Thoracic aorta (tissue), 2 donors: Measurements from ENCODE around the gene DYRK1A. TPM values are rescaled to one million over a fixed set of nuclear protein-coding genes. Genes with fewer than 3 reads are reported as not detected.

ENCODE experiments used
- ATAC-seq: fragments of 150-250 bp; one replicate; pipeline ENCODE4 v1.8.0; 2017; ENCODE audit warnings: low read depth; ENCODE audit not compliant: insufficient number of reproducible peaks, low FRiP score
- DNase-seq: peaks from one replicate; pipeline ENCODE4 v3.0.0-alpha.2; 2020; ENCODE audit warnings: low spot score
- H3K27ac ChIP-seq, 2 donors: fragments of 200-600 bp; sonication (generic); 1 replicate in 1 of 2; 2 replicates in 1 of 2; pipeline ENCODE4 v1.5.1; 2016; ENCODE audit warnings: mild to moderate bottlenecking in 2 of 2, moderate library complexity in 2 of 2
- H3K27me3 ChIP-seq: fragments of 200-600 bp; sonication (generic); replicated peaks from 2 replicates; pipeline ENCODE4 v1.6.0; 2016; ENCODE audit warnings: mild to moderate bottlenecking; ENCODE audit not compliant: insufficient read depth
- H3K36me3 ChIP-seq: fragments of 200-600 bp; sonication (generic); one replicate; pipeline ENCODE4 v1.5.1; 2016
- H3K4me1 ChIP-seq, 2 donors: fragments of 200-600 bp; sonication (generic); 1 replicate in 1 of 2; 2 replicates in 1 of 2; pipeline versions ENCODE4 v1.5.1 to v1.6.0; 2016; ENCODE audit warnings: low read depth in 2 of 2, mild to moderate bottlenecking in 1 of 2; ENCODE audit not compliant: control insufficient read depth in 1 of 2
- H3K4me3 ChIP-seq: fragments of 200-600 bp; sonication (generic); 2 replicates; pipeline ENCODE4 v1.5.1; 2016; ENCODE audit warnings: mild to moderate bottlenecking
- H3K9me3 ChIP-seq: fragments of 200-600 bp; sonication (generic); 2 replicates; pipeline ENCODE4 v1.5.1; 2016
- total RNA-seq, 2 donors: library from RNA; depleted of rRNA; stranded (reverse); fragments of >200 nt; gene quantifications; one replicate each; pipeline versions ENCODE4 v1.1.0 to v1.2.3, GENCODE V29; 2016
- TF ChIP-seq, protein P1 (sequence below): fragments of 200-600 bp; sonication (generic); IDR thresholded peaks from one replicate; pipeline ENCODE4 v1.5.1; 2019; ENCODE audit warnings: antibody characterized with exemption

The DYRK1A gene
- total RNA-seq, 2 donors from 2014 or later, result 77.2 to 93.8 TPM

GRCh38 chr21:37459575-37459974, 93.0 kb downstream of the DYRK1A start:
- Histone ChIP-seq H3K27me3 (no peaks in the 10 kb centered on the region), H3K4me1 (peaks cover 59 to 83% of the 10 kb centered on the region in 2 donors), H3K36me3 (no peaks in the 10 kb centered on the region), H3K4me3 (no peak overlapping the region), H3K27ac (no peak overlapping the region), H3K9me3 (no peaks in the 10 kb centered on the region)
- TF ChIP-seq, protein P1, sequence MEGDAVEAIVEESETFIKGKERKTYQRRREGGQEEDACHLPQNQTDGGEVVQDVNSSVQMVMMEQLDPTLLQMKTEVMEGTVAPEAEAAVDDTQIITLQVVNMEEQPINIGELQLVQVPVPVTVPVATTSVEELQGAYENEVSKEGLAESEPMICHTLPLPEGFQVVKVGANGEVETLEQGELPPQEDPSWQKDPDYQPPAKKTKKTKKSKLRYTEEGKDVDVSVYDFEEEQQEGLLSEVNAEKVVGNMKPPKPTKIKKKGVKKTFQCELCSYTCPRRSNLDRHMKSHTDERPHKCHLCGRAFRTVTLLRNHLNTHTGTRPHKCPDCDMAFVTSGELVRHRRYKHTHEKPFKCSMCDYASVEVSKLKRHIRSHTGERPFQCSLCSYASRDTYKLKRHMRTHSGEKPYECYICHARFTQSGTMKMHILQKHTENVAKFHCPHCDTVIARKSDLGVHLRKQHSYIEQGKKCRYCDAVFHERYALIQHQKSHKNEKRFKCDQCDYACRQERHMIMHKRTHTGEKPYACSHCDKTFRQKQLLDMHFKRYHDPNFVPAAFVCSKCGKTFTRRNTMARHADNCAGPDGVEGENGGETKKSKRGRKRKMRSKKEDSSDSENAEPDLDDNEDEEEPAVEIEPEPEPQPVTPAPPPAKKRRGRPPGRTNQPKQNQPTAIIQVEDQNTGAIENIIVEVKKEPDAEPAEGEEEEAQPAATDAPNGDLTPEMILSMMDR, result no peak
- no peak for DNase-seq
- no peak for ATAC-seq

- Histone ChIP-seq H3K4me3 (no peak overlapping the region), H3K4me1 (peaks cover 52 to 83% of the 10 kb centered on the region in 2 donors), H3K9me3 (no peaks in the 10 kb centered on the region), H3K36me3 (no peaks in the 10 kb centered on the region), H3K27me3 (no peaks in the 10 kb centered on the region), H3K27ac (no peak overlapping the region)
- TF ChIP-seq, protein P1, result no peak
- no peak for DNase-seq
- ATAC-seq, result no peak
Observed at GRCh38 chr21:37460196-37460595, 93.6 kb downstream of the DYRK1A start.

GRCh38 chr21:37461479-37461878, 94.9 kb downstream of the DYRK1A start:
- Histone ChIP-seq H3K27me3 (no peaks in the 10 kb centered on the region), H3K9me3 (no peaks in the 10 kb centered on the region), H3K36me3 (no peaks in the 10 kb centered on the region), H3K4me3 (no peak overlapping the region), H3K4me1 (peaks cover 42 to 73% of the 10 kb centered on the region in 2 donors), H3K27ac (no peak overlapping the region)
- TF ChIP-seq, protein P1, result no peak
- DNase-seq (no peak), ATAC-seq (no peak)

GRCh38 chr21:37462087-37462861, 95.7 kb downstream of the DYRK1A start:
- H3K4me3 ChIP-seq, result no peak overlapping the region
- H3K27ac ChIP-seq, result no peak overlapping the region
- peaks cover 40 to 67% of the 10 kb centered on the region in 2 donors for H3K4me1 ChIP-seq
- TF ChIP-seq, protein P1, result no peak
- ATAC-seq (no peak), DNase-seq (no peak)
- no peaks in the 10 kb centered on the region for H3K36me3 ChIP-seq
- no peaks in the 10 kb centered on the region for H3K27me3 ChIP-seq
- H3K9me3 ChIP-seq, result no peaks in the 10 kb centered on the region

- TF ChIP-seq, protein P1, result peak; percentile 60
- H3K27ac ChIP-seq, result peak overlapping the region in 1 of 2 donors; percentile 23
- H3K27me3 ChIP-seq, result no peaks in the 10 kb centered on the region
- peak overlapping the region; percentile 5 for H3K4me3 ChIP-seq
- H3K36me3 ChIP-seq, result no peaks in the 10 kb centered on the region
- H3K9me3 ChIP-seq, result no peaks in the 10 kb centered on the region
- no peak for ATAC-seq
- DNase-seq, result no peak
- H3K4me1 ChIP-seq, result peaks cover 32 to 59% of the 10 kb centered on the region in 2 donors
Observed at GRCh38 chr21:37463083-37463801, 96.7 kb downstream of the DYRK1A start.
